GM12891 (cell line): ENCODE data around the gene MAP2K1.

ENCODE experiments used
- POLR2A ChIP-seq: IDR thresholded peaks from 2 replicates; pipeline ENCODE4 v1.6.1; 2011; ENCODE audit warnings: low read depth, low read length, control low read depth
- TAF1 ChIP-seq: IDR thresholded peaks from 2 replicates; pipeline ENCODE4 v1.6.1; 2011; ENCODE audit warnings: low read depth, low read length, control low read depth

GRCh38 chr15:66404532-66404931 lies 17.8 kb downstream of the MAP2K1 start:
- no peak for TF ChIP-seq TAF1
- TF ChIP-seq POLR2A = no peak
